Smooth muscle cell (in vitro differentiated cells): ENCODE results near the gene COL27A1. TPM values are rescaled to one million over a fixed set of nuclear protein-coding genes. Genes with fewer than 3 reads are reported as not detected.

Source experiments
- DNase-seq: peaks from one replicate; lab custom pipeline; 2025; ENCODE audit not compliant: unreplicated experiment; lab: John Stamatoyannopoulos, UW
- H2AFZ ChIP-seq: fragments of 200-600 bp; sonication (generic); 2 replicates; pipeline ENCODE4 v1.6.0; 2016; ENCODE audit warnings: antibody characterized with exemption, low read depth, mild to moderate bottlenecking
- H3F3A ChIP-seq: fragments of 200-600 bp; sonication (generic); 2 replicates; pipeline ENCODE4 v1.6.0; 2017; ENCODE audit warnings: antibody characterized with exemption, low read depth
- H3K27ac ChIP-seq: fragments of 200-600 bp; sonication (generic); 2 replicates; pipeline ENCODE4 v1.5.1; 2016; ENCODE audit warnings: low read depth, mild to moderate bottlenecking
- H3K27me3 ChIP-seq: fragments of 200-600 bp; sonication (generic); 2 replicates; pipeline ENCODE4 v1.6.1; 2016; ENCODE audit warnings: low read depth, mild to moderate bottlenecking
- H3K36me3 ChIP-seq: fragments of 200-600 bp; sonication (generic); 2 replicates; pipeline ENCODE4 v1.5.1; 2016; ENCODE audit warnings: low read depth
- H3K4me1 ChIP-seq: fragments of 200-600 bp; sonication (generic); 2 replicates; pipeline ENCODE4 v1.5.1; 2016; ENCODE audit warnings: low read depth
- H3K4me2 ChIP-seq: fragments of 200-600 bp; sonication (generic); 2 replicates; pipeline ENCODE4 v1.6.0; 2016; ENCODE audit warnings: mild to moderate bottlenecking
- H3K4me3 ChIP-seq: fragments of 200-600 bp; sonication (generic); 2 replicates; pipeline ENCODE4 v1.5.1; 2016; ENCODE audit warnings: mild to moderate bottlenecking
- H3K79me2 ChIP-seq: fragments of 200-600 bp; sonication (generic); 2 replicates; pipeline ENCODE4 v1.6.0; 2016; ENCODE audit warnings: low read depth, mild to moderate bottlenecking
- H3K9ac ChIP-seq: fragments of 200-600 bp; sonication (generic); 2 replicates; pipeline ENCODE4 v1.6.0; 2016; ENCODE audit warnings: low read depth
- H3K9me3 ChIP-seq: fragments of 200-600 bp; sonication (generic); replicated peaks from 2 replicates; pipeline ENCODE4 v1.5.1; 2016; ENCODE audit warnings: low read depth
- H4K20me1 ChIP-seq: fragments of 200-600 bp; sonication (generic); 2 replicates; pipeline ENCODE4 v1.6.0; 2016; ENCODE audit warnings: low read depth
- WGBS: methylation state at CpG from one replicate; pipeline ENCODE4 v1.1.7; 2016; ENCODE audit warnings: low lambda C conversion rate; 5-methylcytosine and 5-hydroxymethylcytosine counted together
- polyA plus RNA-seq: library from polyadenylated mRNA; unstranded; fragments of >200 nt; fragmentation: Nextera tagmentation; extraction: Ambion mirVana; gene quantifications from 2 replicates; pipeline ENCODE4 v1.2.1, GENCODE V29; 2016
- total RNA-seq: library from RNA; depleted of rRNA; stranded (reverse); fragments of >200 nt; gene quantifications from 2 replicates; pipeline ENCODE4 v1.2.3, GENCODE V29; 2014
- TF ChIP-seq, protein P1 (sequence below): fragments of 200-600 bp; sonication (generic); IDR thresholded peaks from 2 replicates; pipeline ENCODE4 v1.5.1; 2017; ENCODE audit warnings: borderline replicate concordance, mild to moderate bottlenecking, antibody characterized with exemption; ENCODE audit not compliant: insufficient read depth, poor library complexity, severe bottlenecking

COL27A1 gene
- total and polyA plus RNA-seq, 2 experiments from 2014 or later, result 18.1 to 19.9 TPM

DNA sequence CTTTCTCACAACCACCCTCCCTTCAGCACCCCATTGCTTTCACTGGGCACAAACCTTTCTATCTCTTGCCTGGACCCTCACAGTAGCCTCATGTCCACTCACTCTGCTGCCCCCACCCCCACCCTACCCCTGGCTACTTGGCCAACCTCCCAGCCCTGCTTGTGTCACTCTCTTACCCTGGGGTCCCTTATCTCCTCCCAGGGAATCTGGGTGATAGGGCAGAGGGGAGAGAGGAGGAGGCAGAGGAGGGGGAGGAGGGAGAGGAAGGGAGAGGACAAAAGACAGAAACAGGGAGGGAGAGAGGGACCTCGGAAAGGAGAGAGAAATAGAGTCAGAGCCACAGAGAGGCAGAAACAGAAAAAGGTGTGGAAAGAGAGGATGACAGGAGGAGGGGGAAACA is 31.2 kb upstream of the COL27A1 start:
- TF ChIP-seq, protein P1, sequence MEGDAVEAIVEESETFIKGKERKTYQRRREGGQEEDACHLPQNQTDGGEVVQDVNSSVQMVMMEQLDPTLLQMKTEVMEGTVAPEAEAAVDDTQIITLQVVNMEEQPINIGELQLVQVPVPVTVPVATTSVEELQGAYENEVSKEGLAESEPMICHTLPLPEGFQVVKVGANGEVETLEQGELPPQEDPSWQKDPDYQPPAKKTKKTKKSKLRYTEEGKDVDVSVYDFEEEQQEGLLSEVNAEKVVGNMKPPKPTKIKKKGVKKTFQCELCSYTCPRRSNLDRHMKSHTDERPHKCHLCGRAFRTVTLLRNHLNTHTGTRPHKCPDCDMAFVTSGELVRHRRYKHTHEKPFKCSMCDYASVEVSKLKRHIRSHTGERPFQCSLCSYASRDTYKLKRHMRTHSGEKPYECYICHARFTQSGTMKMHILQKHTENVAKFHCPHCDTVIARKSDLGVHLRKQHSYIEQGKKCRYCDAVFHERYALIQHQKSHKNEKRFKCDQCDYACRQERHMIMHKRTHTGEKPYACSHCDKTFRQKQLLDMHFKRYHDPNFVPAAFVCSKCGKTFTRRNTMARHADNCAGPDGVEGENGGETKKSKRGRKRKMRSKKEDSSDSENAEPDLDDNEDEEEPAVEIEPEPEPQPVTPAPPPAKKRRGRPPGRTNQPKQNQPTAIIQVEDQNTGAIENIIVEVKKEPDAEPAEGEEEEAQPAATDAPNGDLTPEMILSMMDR, result no peak
- no peaks in the 10 kb centered on the region for H3K9me3 ChIP-seq
- DNase-seq, result no peak
- H4K20me1 ChIP-seq, result no peaks in the 10 kb centered on the region
- no peaks in the 10 kb centered on the region for H3K4me1 ChIP-seq
- no peak overlapping the region for H3K4me2 ChIP-seq
- no peak overlapping the region for H3K9ac ChIP-seq
- no peaks in the 10 kb centered on the region for H3K27me3 ChIP-seq
- H3K36me3 ChIP-seq, result no peaks in the 10 kb centered on the region
- no peak overlapping the region for H3K4me3 ChIP-seq
- no peak overlapping the region for H2AFZ ChIP-seq
- no peak overlapping the region for H3K27ac ChIP-seq
- 60% methylated on average over 1 of the region's 1 CpG for WGBS
- H3K79me2 ChIP-seq, result no peaks in the 10 kb centered on the region
- H3F3A ChIP-seq, result no peaks in the 10 kb centered on the region

- no peak overlapping the region for H3K4me2 ChIP-seq
- no peaks in the 10 kb centered on the region for H3K27me3 ChIP-seq
- no peak overlapping the region for H3K9ac ChIP-seq
- DNase-seq, result no peak
- TF ChIP-seq, protein P1, result no peak
- no peaks in the 10 kb centered on the region for H3K79me2 ChIP-seq
- no peak overlapping the region for H2AFZ ChIP-seq
- H3K9me3 ChIP-seq, result no peaks in the 10 kb centered on the region
- H3K36me3 ChIP-seq, result no peaks in the 10 kb centered on the region
- H3K4me3 ChIP-seq, result no peak overlapping the region
- no peak overlapping the region for H3K27ac ChIP-seq
- 90% methylated on average over 13 of the region's 13 CpGs for WGBS
- no peaks in the 10 kb centered on the region for H3F3A ChIP-seq
- no peaks in the 10 kb centered on the region for H4K20me1 ChIP-seq
- H3K4me1 ChIP-seq, result no peaks in the 10 kb centered on the region
These were observed 30.5 kb upstream of the COL27A1 start for GRCh38 chr9:114124666-114125475.

GRCh38 chr9:114125476-114126013 is 29.8 kb upstream of the COL27A1 start:
- Histone ChIP-seq H3F3A (no peaks in the 10 kb centered on the region), H3K79me2 (no peaks in the 10 kb centered on the region), H3K27me3 (no peaks in the 10 kb centered on the region), H3K36me3 (no peaks in the 10 kb centered on the region), H3K4me3 (no peak overlapping the region), H3K9me3 (no peaks in the 10 kb centered on the region), H3K9ac (no peak overlapping the region), H4K20me1 (no peaks in the 10 kb centered on the region), H3K4me1 (no peaks in the 10 kb centered on the region), H2AFZ (no peak overlapping the region), H3K27ac (no peak overlapping the region), H3K4me2 (no peak overlapping the region)
- 79% methylated on average over 10 of the region's 10 CpGs for WGBS
- no peak for DNase-seq
- TF ChIP-seq, protein P1, result no peak
